22Rv1 (cell line): Measurements from ENCODE around the gene ADPRS.

Experiments
- CTCF ChIP-seq: fragments of 450-650 bp; IDR thresholded peaks from 2 replicates; pipeline ENCODE4 v1.5.1; 2017; ENCODE audit warnings: mild to moderate bottlenecking
- ZFX ChIP-seq: fragments of 450-650 bp; IDR thresholded peaks from 2 replicates; pipeline ENCODE4 v1.6.1; 2017; ENCODE audit warnings: antibody characterized with exemption, borderline replicate concordance

GRCh38 chr1:36139521-36139920 lies 50.8 kb downstream of the ADPRS start:
- no peak for TF ChIP-seq CTCF
- no peak for TF ChIP-seq ZFX
